ENCODE results near the gene KRT34.
"Not testable (repeated sequence)": the region's sequence is repeated elsewhere in the genome, so short reads cannot be mapped to it uniquely, and the experiment has no call there.

The KRT34 gene

DNA sequence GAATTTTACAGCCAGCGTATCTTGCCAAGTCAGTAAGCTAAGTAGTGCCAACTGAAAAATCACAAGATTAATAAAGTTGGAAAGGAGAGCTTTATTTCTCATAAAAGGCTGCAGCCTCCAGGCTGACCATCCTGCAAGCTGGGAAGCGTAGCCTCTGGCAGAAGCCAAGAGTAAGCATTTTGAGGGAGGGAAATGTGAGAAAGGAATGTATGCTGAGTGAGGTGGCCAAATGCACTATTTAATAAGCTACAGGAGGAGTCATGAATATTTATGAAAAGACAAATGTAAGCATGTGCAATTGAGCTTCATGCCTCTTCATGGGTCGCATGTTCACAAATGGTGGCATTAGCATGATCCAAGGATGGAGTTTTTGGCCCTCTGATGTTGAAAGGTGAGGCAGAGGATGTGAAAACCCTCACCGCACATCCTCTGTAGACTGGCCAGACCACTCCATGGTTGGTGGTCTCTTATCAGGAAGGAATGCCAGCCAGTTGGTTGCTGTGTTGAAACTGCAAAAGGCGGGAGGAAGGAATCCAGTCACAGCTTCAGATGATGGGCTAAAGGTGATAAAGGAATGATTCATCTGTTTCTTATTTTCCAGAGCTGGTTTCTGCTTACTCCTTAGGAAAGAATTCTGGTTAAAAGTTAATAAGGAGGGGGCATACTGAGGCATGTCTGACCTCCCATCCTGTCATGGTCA lies 21.7 kb downstream of the KRT34 start:
- no peak for DNase-seq

DNA sequence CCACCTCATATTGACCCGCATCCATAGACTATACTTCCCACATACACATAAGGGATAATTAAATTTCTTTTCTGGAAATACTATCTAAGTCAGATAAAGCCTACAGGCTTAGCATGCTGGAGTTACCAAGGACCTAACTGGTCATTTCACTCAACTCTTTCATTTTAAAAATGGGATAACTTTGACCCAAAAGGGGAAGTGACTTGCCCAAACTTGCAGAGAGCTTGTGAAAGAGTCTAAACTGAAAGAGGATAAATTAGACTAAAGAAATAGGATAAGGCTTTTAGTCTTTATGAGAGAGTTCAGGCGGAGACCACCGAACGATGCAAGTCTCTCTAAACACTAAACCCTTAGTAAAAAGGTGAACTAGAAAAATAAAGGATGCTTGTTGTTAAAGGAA lies 27.6 kb downstream of the KRT34 start:
- DNase-seq: peak; percentile 8

DNA sequence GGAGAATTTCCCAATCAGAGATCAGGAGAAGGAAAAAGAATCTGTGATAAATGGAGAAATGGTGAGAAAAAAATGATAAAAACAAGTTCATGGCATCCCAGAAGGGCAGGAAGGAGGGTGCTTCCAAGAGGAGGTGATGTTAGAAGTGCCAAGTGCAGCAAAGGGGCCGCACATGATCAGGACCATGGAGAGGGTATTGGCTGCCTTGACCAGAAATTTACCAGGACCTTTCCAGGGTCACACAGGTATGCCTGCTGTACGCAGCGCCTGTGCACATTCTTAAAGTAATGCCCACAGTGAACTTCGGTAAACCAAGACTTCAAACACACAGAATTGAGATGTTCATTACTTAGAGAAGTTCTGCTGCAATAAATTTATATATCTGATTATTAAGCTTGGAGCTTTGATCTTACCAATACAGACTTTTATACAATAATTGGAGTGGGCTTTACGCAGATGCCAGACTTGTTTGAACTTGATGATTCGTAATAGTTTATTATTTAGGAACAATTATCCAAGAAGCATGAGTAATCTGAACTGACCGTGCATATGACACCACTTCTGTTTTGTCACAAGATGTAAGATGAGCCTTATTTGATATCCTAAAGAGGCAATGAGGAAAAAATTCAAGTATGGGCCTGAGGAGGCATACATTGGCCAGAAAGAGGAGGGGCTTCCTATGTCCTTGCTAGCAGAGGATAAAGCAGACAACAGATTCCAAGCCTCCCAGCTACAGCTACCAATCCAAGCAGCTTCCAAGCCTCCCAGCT lies 29.3 kb downstream of the KRT34 start:
- no peak for DNase-seq

DNA sequence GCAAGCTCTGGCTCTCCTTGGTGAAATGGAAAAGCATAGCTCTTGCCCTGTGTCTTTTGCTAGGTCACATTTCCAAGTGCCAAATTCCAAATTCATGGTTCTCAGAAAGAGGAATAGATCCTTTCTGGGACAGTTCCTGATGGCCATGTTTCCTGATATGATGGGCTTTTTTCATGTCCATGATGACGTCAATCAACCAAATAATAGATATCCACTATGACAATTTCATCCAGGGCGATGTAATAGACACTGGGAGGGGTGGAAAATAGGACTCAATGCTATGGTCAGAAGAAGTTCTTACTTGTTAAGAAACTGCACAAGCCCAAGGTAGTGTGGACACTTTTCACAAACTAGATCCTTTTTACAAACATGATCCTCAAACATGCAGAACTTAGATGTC lies 30.9 kb downstream of the KRT34 start:
- no peak for DNase-seq

DNA sequence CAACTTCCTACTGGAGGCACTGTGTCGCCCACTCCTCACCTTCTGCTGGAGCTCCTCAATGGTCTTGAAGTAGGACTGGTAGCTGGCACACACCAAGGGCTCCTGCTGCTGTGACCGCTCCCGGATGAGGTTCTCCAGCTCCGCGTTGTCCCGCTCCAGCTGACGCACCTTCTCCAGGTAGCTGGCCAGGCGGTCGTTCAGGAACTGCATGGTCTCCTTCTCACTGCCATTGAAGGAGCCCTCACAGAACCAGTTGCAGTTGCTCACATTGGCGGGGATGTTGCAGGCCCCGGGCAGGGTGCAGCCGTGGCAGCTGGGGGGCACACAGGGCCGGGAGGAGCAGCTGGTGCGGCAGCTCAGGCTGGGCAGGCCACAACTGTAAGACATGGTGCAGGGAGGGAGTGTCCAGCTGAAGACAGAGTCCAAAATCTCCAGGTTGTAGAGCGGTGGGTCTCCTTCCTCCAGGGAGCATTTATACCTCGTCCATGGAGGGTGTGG lies 31.7 kb downstream of the KRT34 start, which contains the start of gene KRT33A:
Gene KRT33A (minus strand): TSS at position 448 of the 498 bp plus-strand sequence. CDS start 61 bp downstream, at position 387.
- not testable (repeated sequence) for DNase-seq

DNA sequence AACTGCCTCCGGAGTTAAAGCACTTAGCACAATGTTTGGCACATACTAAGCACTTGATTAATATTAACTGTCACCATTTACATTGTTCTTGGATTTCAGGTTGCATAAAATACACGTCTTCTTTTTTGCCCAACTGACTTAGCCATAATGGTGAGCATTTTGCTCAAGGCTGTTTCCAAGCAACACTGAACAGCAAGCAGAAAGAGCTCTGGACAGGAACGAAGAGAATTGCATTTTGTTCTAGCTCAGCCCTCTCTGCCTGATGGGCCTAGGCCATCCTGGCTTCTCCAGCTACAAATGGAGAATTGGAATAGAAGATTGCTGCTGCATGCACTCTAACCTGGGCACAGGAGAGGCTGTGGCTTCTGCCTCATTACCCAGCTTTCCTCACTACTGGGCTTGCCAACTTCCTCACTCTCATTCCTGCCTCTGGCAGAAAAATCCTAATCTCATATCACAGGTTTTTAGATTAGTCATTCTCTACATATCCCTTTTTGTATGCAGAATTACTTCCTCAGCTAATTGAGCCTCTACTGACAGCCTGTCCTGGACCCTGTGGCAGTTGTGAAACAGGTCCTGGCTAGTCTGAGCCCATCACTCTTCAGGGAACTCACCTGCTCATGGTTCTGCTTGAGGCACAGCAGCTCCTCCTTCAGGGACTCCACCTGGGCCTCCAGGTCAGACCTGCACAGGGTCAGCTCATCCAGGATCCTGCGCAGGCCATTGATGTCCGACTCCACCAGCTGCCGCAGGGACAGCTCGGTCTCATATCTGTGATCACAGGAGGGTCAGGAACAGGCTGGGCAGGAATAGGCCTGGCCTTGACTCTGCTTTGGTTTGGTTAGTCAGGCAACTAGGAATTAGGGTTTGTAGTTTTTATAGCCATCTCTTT lies 34.0 kb downstream of the KRT34 start:
- no peak for DNase-seq

DNA sequence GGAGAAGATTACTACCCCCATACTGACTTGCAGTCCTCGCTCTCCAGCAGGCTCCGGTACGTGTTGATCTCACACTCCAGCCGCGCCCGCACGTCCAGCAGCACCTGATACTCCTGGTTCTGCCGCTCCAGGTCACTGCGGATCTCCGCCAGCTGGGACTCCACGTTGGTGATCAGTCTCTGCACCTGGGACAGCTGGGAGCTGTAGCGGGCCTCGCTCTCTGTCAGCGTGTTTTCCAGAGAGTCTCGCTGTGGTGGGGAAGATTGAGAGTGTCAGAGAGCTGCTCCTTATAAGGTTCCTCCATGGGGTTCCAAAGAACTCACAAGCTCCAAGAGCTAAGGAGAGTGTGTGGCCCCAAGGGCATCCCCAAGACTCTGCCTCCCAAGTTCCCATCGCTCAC lies 35.7 kb downstream of the KRT34 start:
- DNase-seq: not testable (repeated sequence)

DNA sequence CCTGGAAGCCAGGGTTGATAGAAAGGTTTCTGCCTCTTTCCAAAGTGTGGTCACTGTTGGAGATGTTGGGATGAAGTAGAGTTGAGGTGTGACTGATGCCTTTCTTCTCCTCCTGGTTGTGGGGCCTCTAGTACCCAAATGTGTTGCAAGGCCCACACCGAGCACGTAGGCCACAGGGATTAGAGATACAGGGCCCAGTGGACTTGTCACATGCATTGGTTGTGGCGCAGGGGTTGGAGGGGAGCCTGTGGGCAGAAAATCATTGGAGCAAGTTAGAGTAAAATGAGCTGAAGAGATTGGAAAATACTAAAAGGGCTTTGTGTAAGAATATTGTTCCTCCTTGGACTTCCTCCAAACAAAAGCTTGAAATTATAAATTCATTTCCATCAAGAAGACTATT lies 36.1 kb downstream of the KRT34 start:
- no peak for DNase-seq

DNA sequence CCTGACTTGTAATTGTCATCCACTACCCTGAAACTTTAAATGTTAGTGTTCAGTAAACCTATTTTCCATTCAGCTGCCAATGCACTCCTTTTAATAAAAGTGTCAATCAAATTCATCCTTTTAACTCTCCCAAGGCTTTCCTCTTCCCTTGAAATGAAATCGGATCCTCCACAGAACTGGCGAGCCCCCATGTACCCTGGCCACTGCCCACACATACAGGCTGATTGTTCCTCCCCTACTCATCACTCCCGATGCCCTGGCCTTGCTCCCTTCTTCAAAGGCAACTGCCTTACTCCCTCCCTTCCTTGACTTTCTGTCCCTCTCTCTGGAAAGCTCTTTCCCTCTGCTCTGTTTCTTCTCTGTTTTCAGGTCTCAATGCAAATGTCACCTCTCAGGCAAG lies 39.1 kb downstream of the KRT34 start:
- no peak for DNase-seq

DNA sequence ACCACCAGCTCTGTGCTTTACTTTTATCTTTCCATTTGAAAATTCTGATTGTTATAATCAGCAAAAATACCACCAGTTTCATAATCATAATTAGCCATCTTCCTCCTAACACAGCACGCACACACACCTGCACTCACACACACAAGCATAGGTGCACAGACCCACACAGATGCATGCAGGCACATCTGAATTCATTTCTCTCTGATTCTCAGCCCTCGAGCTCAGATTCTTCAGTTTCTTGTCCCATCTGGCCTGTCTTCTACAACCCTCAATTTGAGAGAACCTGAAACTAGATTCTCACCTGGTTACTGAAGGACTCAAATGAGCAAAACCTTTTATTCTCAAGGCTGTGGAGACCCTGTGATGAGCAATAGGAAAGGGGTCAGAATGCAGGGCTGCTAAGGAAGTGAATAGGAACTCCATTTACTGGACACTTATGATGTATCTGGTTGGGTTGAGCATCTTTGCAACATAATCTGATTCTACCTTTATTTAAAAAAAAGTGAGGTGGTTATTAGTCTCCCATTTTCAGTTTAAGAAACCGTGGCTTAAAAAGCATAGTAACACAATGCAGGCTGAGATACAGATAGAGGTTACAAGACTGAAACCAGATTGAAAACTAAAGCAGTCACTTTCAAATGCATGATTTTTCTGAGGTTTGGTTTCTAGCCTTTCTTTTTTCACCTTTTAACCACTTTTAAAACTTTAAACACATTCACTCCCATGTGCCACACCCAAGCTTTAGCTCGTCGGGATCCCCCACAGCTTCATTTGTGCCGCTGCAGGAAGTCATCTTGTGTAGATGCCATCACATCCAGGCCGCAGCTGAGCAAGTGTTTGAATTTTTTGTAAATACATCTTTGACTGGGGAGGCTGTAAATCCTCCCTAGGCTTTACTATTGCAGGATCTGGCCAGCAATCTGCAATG lies 40.9 kb downstream of the KRT34 start:
- DNase-seq: no peak

DNA sequence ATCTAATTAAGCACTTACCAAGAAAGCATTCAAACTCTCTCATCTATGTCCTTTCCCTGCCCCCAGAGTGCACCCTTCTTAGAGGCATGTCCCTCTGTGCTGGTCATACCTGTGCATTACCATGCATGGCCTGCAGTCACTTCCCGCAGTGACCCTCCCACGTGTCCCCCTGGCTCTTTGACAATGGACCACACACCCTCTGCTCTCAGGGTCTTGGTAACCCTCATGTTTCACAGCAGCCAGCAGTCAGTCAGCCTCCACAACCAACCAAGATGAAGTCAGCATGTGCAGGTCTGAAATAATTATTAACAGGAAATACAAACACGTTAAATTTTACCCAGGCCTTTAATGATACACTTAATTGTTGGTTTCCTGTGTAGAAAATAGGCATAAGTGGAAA lies 41.6 kb downstream of the KRT34 start:
- DNase-seq: no peak

DNA sequence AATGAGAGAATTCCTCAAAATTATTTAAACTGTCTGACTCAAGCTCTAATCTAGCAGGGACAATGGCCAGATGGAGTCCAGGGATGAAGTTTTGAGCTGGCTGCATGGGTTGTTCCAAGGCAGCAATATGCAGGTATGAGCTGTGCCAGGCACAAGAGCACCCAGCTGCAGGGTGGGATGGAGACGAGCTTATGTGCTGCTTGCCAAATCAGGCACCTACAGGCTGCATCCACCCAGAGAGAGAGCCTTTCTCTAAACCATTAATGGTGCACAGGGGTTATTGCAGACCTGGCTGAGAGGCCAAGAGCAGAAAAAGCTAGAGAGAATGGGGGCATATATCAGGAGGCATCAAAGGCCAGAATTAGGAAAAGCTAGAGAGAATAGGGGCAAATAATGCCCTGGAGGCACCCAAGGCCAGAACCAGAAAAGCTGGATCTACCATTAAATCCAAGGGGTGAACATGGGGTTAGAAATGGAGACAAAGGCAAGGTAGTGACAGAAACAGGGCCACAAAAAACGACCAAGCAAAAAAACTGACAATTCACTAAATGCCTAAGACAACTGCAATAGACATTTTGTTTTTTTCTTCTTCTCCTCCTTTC lies 42.4 kb downstream of the KRT34 start:
- no peak for DNase-seq

DNA sequence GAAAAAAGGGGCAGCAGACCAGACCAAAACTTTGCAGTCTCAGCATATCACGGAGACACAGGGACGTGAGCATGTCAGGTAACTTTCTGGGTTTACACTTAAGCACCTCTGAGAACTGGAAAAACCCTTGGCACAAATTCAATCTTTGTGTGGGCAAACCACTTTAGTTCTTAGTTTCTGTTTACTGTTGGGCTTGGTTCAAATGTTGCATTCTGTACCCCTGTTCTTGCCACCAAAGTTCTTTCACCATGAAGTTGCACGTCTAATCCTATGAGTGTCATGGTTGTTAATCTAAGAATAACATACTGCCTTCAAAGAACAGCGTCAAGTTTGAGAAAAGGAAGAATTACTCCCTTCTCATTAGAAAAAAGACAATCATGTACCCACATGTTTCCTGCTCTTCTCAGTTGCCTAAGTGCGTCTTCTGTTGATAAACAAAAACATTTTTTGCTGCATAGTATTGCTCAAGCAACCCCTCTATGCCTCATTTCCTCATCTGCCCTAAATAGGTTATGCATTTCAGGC lies 43.1 kb downstream of the KRT34 start:
- DNase-seq: no peak

DNA sequence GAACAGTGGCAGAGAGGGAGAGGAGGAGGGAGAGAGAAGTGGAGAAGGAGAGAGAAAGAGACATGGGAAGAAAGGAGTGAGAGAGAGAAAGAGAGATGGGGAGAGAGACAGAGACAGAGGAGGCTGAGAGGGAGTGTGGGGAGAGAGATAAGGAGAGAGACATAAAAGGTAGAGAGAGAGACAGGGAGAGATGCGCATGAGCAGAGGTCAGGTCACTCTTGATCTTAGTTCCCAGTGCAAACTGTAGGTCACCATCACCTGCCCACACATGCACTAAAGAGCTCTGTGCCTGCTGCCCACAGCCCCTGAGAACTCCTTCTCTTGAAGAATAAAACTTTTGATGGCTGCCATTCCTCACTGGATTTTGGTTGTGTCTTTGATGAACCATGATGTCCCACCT lies 46.4 kb downstream of the KRT34 start:
- DNase-seq: no peak

DNA sequence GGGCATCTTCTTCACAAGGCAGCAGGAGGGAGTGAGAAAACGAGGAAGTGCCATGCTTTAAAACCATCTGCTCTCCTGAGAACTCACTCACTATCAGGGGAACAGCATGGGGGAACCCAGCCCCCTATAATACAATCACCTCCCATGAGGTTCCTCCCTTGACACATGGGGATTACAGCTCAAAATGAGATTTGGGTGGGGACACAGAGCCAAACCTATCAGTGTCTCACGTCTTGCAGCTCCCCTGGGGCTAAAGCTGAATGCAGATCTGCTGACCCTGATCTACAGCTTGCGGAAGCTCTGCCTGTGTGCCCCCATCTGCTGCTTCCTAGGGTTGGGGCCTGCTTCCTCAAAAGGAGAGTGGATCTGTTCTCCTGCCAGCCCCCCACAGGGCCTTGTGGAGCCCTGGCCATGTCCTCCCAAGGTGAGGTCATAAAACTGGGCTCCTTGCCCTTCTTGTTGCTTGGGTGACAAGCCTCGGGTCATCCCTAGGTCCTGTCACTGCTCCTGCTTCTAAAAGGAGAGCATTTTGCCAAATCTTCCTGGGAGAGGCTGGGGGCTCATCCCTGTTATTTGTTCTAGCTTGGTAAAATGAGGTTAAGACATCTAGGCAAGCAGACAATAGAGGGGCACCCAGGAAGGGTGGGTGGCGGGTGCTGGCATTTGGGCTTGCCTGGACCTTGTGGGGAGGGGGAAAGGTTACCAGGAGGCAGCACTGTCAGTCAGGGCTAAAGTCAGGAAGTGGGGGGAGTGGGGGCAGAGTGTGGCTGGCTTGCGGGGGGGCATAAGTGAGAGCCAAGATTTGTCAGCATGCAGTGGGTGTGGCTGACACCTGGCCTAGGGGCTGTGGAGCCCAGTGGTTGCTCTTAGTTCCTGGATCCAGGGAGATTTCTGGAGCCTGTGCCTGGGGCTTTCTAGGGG lies 47.5 kb downstream of the KRT34 start:
- no peak for DNase-seq

DNA sequence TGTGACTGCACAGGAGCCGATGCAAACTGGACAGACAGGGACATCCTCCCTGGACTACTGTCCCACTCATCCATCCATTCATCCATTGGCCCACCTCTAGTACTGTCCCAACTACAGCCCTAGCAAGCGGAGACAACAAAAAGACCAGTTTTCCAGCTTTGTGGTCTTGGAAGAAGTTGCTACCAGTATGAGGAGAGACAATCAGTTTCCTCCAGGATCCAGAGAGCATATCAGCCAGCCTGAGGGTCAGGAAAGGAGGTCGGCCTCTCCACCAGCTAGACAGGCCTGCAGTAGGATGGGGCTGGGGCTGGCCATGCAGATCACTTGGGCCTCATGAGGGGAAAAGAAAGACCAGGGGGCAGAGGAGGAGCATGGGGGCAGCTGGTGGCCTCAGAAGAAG lies 48.3 kb downstream of the KRT34 start:
- DNase-seq: no peak

DNA sequence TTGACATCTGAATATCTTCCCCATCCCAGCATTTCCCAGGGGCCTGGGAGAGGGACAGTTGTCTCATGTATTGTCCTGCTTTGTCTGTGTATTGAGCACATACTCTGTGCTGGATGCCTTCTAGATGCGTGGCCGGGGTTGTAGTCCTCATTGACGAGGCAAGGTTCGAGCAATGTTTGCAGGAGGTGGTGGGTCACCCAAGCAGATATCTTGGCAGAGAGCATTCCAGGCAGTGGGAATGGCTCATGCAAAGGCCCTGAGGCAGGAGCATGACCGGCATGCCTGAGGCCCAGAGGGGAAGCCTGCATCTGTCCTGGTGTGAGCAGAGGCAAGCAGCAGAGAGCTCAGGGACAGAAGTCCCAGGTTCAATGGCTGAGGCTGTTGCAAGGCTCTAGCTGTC lies 49.0 kb downstream of the KRT34 start:
- DNase-seq: no peak

DNA sequence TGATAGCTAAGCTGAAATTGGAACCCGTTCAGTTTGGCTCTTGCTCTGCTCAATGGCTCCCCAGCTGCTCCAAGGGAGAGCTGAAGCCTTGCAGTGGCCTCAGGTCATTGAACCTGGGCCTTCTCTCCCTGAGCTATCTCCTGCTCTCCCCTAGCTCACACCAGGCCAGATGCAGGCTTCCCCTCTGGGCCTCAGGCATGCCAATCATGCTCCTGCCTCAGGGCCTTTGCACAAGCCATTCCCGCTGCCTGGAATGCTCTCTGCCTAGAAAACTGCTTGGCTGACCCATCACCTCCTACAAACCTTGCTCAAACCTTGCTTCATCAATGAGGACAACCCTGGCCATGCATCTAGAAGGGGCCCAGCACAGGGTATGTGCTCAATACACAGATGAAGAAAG lies 49.9 kb downstream of the KRT34 start:
- DNase-seq: no peak

DNA sequence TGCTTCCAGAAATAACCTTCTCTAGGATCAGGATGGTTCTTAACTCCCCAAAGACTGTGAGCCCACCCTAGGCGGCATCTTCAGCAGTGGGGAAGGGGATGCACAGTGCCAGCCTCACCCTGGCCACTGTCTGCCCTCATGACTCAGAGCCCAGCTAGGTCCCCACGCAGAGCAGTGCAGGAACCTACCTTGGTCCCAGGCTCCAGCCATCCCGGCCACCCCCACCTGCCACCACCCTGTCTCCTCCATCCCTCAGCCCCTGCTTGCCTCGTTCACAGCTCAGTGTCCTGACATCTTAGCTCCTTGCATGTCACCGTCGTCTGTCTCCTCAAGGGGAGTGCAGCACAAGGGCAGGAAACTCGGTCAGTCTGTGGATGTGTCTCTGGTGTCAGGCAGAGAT lies 50.5 kb downstream of the KRT34 start:
- no peak for DNase-seq

DNA sequence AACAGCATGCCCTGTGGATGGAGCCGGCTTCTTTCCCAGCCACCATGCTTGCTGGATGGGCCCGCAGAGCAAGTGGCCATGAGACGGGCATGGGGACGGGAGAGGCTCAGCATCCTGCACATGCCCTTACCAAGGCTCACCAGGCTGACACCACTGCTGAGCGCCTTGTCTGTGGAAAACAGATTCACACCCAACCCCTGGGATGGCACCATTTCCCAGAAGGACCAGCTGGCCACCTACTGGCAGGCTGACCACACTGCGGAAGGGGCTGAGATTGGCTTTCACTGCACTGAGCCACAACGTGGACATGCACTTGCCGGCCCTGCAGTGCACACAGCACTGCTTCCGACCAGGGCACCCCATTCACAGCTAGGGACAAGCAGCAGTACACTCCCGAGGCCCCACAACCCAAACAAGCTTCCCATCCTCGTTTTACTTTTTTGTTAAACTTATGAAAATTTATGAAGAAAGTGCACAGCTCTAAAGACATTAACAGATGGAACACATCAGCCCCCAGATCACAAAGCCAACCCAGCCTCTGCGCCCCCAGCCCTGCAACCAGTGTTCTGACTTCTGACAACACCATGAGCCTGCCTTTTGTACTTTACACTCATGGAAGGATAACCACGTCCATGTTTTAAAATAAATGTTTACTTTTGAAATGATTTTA lies 52.7 kb downstream of the KRT34 start:
- no peak for DNase-seq
